ENCODE measurements around the gene TRIP12.

The TRIP12 gene

DNA sequence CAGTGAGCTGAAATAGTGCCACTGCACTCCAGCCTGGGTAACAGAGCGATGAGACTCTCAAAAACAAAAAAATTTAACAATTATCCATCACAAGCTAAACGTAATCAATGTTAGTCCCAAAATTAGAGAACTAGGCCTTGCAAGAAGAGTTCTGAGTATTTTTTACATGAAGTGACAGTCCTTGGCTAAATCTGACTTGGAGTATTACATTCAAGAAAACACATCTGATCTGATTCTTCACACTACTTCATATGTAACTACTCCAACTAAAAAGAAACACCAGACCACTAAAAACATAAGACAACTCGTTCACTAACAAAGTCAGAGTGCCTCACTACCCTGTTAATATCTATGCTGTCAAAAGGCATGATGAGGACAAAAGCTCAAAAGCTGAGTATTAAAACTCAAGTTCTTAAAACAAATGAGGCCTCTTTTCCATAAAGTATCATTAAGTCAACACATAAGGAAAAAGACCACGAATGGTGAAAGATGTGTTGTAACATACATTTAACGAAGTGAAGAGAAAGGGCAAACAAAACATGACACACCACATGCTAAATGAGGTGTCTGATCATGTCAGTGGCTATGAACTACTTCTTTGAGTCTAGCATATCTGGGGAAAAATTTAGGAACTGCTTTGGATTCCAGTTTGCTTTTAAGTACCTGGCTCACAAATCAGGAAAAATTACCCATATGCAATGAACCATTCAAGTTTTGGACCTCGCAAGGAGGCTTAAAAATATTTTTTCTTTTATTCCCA is 42.4 kb downstream of the TRIP12 start:
- TF ChIP-seq ZNF8 (CRISPR knock-in tag; IDR thresholded peaks at IDR 0.05), result no peak
- no peak for TF ChIP-seq ESRRG (CRISPR knock-in tag; IDR thresholded peaks at IDR 0.05)
- no peak for TF ChIP-seq TCF4 (CRISPR knock-in tag; IDR thresholded peaks at IDR 0.05; ENCODE audit: borderline replicate concordance)
- no peak for TF ChIP-seq ZC3H10 (CRISPR knock-in tag; IDR thresholded peaks at IDR 0.05)
- TF ChIP-seq CSDC2 (CRISPR knock-in tag; IDR thresholded peaks at IDR 0.05), result no peak
- TF ChIP-seq, protein P1, sequence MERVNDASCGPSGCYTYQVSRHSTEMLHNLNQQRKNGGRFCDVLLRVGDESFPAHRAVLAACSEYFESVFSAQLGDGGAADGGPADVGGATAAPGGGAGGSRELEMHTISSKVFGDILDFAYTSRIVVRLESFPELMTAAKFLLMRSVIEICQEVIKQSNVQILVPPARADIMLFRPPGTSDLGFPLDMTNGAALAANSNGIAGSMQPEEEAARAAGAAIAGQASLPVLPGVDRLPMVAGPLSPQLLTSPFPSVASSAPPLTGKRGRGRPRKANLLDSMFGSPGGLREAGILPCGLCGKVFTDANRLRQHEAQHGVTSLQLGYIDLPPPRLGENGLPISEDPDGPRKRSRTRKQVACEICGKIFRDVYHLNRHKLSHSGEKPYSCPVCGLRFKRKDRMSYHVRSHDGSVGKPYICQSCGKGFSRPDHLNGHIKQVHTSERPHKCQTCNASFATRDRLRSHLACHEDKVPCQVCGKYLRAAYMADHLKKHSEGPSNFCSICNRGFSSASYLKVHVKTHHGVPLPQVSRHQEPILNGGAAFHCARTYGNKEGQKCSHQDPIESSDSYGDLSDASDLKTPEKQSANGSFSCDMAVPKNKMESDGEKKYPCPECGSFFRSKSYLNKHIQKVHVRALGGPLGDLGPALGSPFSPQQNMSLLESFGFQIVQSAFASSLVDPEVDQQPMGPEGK (CRISPR knock-in tag; IDR thresholded peaks at IDR 0.05; ENCODE audit: borderline replicate concordance), result no peak
- TF ChIP-seq ARNTL (CRISPR knock-in tag; IDR thresholded peaks at IDR 0.05; ENCODE audit: borderline replicate concordance, low read depth), result no peak
- TF ChIP-seq ZNF565 (CRISPR knock-in tag; conservative IDR thresholded peaks at IDR 0.05; ENCODE audit: low read depth), result no peak
- TF ChIP-seq ZFP3 (CRISPR knock-in tag; IDR thresholded peaks at IDR 0.05), result no peak
- TF ChIP-seq SNAI2 (CRISPR knock-in tag; IDR thresholded peaks at IDR 0.05), result no peak
- TF ChIP-seq, protein P2, sequence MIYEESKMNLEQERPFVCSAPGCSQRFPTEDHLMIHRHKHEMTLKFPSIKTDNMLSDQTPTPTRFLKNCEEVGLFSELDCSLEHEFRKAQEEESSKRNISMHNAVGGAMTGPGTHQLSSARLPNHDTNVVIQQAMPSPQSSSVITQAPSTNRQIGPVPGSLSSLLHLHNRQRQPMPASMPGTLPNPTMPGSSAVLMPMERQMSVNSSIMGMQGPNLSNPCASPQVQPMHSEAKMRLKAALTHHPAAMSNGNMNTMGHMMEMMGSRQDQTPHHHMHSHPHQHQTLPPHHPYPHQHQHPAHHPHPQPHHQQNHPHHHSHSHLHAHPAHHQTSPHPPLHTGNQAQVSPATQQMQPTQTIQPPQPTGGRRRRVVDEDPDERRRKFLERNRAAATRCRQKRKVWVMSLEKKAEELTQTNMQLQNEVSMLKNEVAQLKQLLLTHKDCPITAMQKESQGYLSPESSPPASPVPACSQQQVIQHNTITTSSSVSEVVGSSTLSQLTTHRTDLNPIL (CRISPR knock-in tag; IDR thresholded peaks at IDR 0.05; ENCODE audit: low read depth), result no peak
- TF ChIP-seq PPARA (CRISPR knock-in tag; IDR thresholded peaks at IDR 0.05; ENCODE audit: borderline replicate concordance), result no peak
- TF ChIP-seq BACH2 (CRISPR knock-in tag; IDR thresholded peaks at IDR 0.05; ENCODE audit: borderline replicate concordance), result no peak
- TF ChIP-seq, protein P3, sequence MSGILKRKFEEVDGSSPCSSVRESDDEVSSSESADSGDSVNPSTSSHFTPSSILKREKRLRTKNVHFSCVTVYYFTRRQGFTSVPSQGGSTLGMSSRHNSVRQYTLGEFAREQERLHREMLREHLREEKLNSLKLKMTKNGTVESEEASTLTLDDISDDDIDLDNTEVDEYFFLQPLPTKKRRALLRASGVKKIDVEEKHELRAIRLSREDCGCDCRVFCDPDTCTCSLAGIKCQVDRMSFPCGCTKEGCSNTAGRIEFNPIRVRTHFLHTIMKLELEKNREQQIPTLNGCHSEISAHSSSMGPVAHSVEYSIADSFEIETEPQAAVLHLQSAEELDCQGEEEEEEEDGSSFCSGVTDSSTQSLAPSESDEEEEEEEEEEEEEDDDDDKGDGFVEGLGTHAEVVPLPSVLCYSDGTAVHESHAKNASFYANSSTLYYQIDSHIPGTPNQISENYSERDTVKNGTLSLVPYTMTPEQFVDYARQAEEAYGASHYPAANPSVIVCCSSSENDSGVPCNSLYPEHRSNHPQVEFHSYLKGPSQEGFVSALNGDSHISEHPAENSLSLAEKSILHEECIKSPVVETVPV (CRISPR knock-in tag; IDR thresholded peaks at IDR 0.05), result no peak
- no peak for TF ChIP-seq RARB (CRISPR knock-in tag; IDR thresholded peaks at IDR 0.05)
- no peak for TF ChIP-seq ZNF70 (CRISPR knock-in tag; IDR thresholded peaks at IDR 0.05)
- TF ChIP-seq, protein P4, sequence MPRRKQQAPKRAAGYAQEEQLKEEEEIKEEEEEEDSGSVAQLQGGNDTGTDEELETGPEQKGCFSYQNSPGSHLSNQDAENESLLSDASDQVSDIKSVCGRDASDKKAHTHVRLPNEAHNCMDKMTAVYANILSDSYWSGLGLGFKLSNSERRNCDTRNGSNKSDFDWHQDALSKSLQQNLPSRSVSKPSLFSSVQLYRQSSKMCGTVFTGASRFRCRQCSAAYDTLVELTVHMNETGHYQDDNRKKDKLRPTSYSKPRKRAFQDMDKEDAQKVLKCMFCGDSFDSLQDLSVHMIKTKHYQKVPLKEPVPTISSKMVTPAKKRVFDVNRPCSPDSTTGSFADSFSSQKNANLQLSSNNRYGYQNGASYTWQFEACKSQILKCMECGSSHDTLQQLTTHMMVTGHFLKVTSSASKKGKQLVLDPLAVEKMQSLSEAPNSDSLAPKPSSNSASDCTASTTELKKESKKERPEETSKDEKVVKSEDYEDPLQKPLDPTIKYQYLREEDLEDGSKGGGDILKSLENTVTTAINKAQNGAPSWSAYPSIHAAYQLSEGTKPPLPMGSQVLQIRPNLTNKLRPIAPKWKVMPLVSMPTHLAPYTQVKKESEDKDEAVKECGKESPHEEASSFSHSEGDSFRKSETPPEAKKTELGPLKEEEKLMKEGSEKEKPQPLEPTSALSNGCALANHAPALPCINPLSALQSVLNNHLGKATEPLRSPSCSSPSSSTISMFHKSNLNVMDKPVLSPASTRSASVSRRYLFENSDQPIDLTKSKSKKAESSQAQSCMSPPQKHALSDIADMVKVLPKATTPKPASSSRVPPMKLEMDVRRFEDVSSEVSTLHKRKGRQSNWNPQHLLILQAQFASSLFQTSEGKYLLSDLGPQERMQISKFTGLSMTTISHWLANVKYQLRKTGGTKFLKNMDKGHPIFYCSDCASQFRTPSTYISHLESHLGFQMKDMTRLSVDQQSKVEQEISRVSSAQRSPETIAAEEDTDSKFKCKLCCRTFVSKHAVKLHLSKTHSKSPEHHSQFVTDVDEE (CRISPR knock-in tag; IDR thresholded peaks at IDR 0.05), result no peak
- no peak for ATAC-seq

DNA sequence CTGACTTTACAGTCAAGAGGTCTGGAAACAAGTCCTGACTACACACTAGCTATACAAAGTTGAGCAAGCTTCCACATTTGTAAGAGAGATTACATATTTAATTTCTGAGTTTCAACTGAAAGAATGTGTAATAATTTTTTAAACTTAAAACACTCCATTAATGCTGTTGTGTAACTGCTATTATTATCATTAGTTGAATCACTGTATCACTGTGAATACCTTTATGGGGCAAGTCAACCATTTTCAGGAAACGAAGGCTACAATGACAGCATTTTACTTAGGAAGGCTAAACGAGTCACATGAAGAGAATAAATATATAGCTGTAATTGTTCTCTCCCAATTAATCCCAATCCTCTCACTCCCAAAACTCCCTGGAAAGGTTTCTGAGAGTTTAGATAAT is 46.3 kb downstream of the TRIP12 start:
- no peak for ATAC-seq
- TF ChIP-seq ISL1 (CRISPR knock-in tag; IDR thresholded peaks at IDR 0.05) (no peak), TCF4 (CRISPR knock-in tag; IDR thresholded peaks at IDR 0.05; ENCODE audit: borderline replicate concordance) (no peak), BACH2 (CRISPR knock-in tag; IDR thresholded peaks at IDR 0.05; ENCODE audit: borderline replicate concordance) (no peak), SNAI2 (CRISPR knock-in tag; IDR thresholded peaks at IDR 0.05) (no peak), PPARA (CRISPR knock-in tag; IDR thresholded peaks at IDR 0.05; ENCODE audit: borderline replicate concordance) (no peak), TOX (CRISPR knock-in tag; IDR thresholded peaks at IDR 0.05; ENCODE audit: borderline replicate concordance) (no peak), ZNF70 (CRISPR knock-in tag; IDR thresholded peaks at IDR 0.05) (no peak)
- TF ChIP-seq, protein P4 (CRISPR knock-in tag; IDR thresholded peaks at IDR 0.05), result no peak
- TF ChIP-seq, protein P3 (CRISPR knock-in tag; IDR thresholded peaks at IDR 0.05), result no peak
- TF ChIP-seq, protein P2 (CRISPR knock-in tag; IDR thresholded peaks at IDR 0.05; ENCODE audit: low read depth), result no peak
- TF ChIP-seq, protein P1 (CRISPR knock-in tag; IDR thresholded peaks at IDR 0.05; ENCODE audit: borderline replicate concordance), result no peak

Measured in SK-N-SH treated with all-trans-retinoic acid at 6 μM for 48 hours (cell line).